Omental fat pad (tissue), 4 donors: ENCODE measurements around the gene DDX18. TPM values are rescaled to one million over a fixed set of nuclear protein-coding genes. Genes with fewer than 3 reads are reported as not detected.

Experiments
- total RNA-seq, 4 donors: library from RNA; depleted of rRNA; stranded (reverse); fragments of >200 nt; gene quantifications; one replicate each; pipeline ENCODE4 v1.1.0, GENCODE V29; 2016

Gene DDX18
- total RNA-seq, 4 donors from 2014 or later = 38.2 to 83.3 (median 51.8) TPM

Other genes with a start within 250 kb of the DDX18 start
- 10 to 100 TPM; 21.4 to 34.8 (median 22.3) TPM for gene CCDC93, start 199.4 kb downstream of the DDX18 start, total RNA-seq